ENCODE results near the gene ATXN7. TPM values are rescaled to one million over a fixed set of nuclear protein-coding genes. Genes with fewer than 3 reads are reported as not detected.

The ATXN7 gene
- total RNA-seq, 4 donors from 2014 or later = 29.2 to 44.2 (median 38.3) TPM

GRCh38 chr3:63981980-63982379 lies 118.3 kb downstream of the ATXN7 start:
- peaks cover 0 to 69% (median 6%) of the 10 kb centered on the region in 3 donors for H3K36me3 ChIP-seq

DNA sequence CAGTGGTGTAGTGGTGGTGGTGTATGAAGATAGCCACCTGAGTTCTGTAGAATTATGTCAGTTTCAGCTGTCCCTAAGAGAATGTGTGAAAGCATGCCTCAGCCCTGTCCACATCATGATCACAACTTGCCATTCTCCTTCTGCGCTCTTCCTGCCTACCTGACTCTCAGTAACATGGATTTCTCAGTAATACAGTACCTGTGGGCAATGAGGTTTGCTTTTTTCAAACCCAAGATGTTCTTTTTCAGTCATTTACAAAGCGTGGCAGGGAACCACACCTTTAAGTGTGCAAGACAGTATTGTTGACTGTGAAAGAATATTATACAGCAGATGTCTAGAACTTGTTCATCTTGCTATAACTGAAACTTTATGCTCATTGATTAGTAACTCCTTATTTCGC lies 120.7 kb downstream of the ATXN7 start:
- Histone ChIP-seq H3K27ac (no peak overlapping the region), H3K27me3 (no peaks in the 10 kb centered on the region), H3K36me3 (peaks cover 0 to 91% (median 19%) of the 10 kb centered on the region in 3 donors), H3K4me1 (peaks cover 0 to 4% (median 0%) of the 10 kb centered on the region in 4 donors), H3K4me3 (no peak overlapping the region), H3K9me3 (no peaks in the 10 kb centered on the region)
- TF ChIP-seq POLR2A (IDR thresholded peaks at IDR 0.05) (no peak), EP300 (IDR thresholded peaks at IDR 0.05) (no peak)
- TF ChIP-seq, protein P1, sequence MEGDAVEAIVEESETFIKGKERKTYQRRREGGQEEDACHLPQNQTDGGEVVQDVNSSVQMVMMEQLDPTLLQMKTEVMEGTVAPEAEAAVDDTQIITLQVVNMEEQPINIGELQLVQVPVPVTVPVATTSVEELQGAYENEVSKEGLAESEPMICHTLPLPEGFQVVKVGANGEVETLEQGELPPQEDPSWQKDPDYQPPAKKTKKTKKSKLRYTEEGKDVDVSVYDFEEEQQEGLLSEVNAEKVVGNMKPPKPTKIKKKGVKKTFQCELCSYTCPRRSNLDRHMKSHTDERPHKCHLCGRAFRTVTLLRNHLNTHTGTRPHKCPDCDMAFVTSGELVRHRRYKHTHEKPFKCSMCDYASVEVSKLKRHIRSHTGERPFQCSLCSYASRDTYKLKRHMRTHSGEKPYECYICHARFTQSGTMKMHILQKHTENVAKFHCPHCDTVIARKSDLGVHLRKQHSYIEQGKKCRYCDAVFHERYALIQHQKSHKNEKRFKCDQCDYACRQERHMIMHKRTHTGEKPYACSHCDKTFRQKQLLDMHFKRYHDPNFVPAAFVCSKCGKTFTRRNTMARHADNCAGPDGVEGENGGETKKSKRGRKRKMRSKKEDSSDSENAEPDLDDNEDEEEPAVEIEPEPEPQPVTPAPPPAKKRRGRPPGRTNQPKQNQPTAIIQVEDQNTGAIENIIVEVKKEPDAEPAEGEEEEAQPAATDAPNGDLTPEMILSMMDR (IDR thresholded peaks at IDR 0.05) = no peak
- no peak for DNase-seq (ENCODE audit: low spot score in 2 of 2)
- 94 to 96% methylated on average over 3 of the region's 3 CpGs for WGBS, 2 donors

More at GRCh38 chr3:63981980-63982379, 118.3 kb downstream of the ATXN7 start:
- TF ChIP-seq, protein P1 (IDR thresholded peaks at IDR 0.05) = no peak
- TF ChIP-seq POLR2A (IDR thresholded peaks at IDR 0.05) = no peak
- no peak for TF ChIP-seq EP300 (IDR thresholded peaks at IDR 0.05)
- Histone ChIP-seq H3K4me1 (peaks cover 0 to 28% (median 14%) of the 10 kb centered on the region in 4 donors), H3K9me3 (no peaks in the 10 kb centered on the region), H3K27me3 (no peaks in the 10 kb centered on the region), H3K27ac (peak overlapping the region in 1 of 4 donors; percentile 1), H3K4me3 (no peak overlapping the region)
- no peak for DNase-seq (ENCODE audit: low spot score in 2 of 2)
- 94 to 97% methylated on average over 4 of the region's 4 CpGs for WGBS, 2 donors

GRCh38 chr3:63986146-63986545 lies 122.5 kb downstream of the ATXN7 start:
- Histone ChIP-seq H3K36me3 (peaks cover 0 to 95% (median 18%) of the 10 kb centered on the region in 3 donors), H3K27me3 (no peaks in the 10 kb centered on the region), H3K4me1 (no peaks in the 10 kb centered on the region), H3K9me3 (no peaks in the 10 kb centered on the region), H3K4me3 (no peak overlapping the region), H3K27ac (no peak overlapping the region)
- 80 to 81% methylated on average over 7 of the region's 7 CpGs for WGBS, 2 donors
- TF ChIP-seq, protein P1 (IDR thresholded peaks at IDR 0.05) = no peak
- TF ChIP-seq EP300 (IDR thresholded peaks at IDR 0.05) (no peak), POLR2A (IDR thresholded peaks at IDR 0.05) (no peak)
- no peak for DNase-seq (ENCODE audit: low spot score in 2 of 2)

DNA sequence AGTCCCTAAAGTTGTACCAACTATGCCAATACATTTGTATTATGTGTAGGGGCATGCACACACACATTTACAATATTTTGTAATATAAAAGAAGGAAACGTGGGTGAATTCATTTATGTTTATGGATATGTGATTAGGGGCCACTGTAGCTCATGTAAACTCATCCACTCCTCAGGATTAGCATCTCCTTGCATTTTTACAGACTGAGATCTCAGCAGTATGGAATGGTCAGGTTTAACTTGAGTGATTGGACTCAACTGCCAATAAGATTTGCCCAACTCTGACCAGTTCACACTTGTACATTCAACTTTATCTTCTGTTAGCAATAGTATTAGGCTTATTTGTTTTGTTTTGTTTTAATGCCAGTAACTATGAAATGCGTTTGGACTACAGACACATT lies 123.2 kb downstream of the ATXN7 start:
- DNase-seq (ENCODE audit: low spot score in 2 of 2) = no peak
- Histone ChIP-seq H3K4me1 (no peaks in the 10 kb centered on the region), H3K4me3 (no peak overlapping the region), H3K36me3 (peaks cover 0 to 95% (median 18%) of the 10 kb centered on the region in 3 donors), H3K27me3 (no peaks in the 10 kb centered on the region), H3K9me3 (no peaks in the 10 kb centered on the region), H3K27ac (no peak overlapping the region)
- TF ChIP-seq POLR2A (IDR thresholded peaks at IDR 0.05) (no peak), EP300 (IDR thresholded peaks at IDR 0.05) (no peak)
- TF ChIP-seq, protein P1 (IDR thresholded peaks at IDR 0.05) = no peak
- WGBS, 2 donors = 83 to 92% methylated on average over 2 of the region's 2 CpGs

- peaks cover 0 to 87% (median 18%) of the 10 kb centered on the region in 3 donors for H3K36me3 ChIP-seq
- no peak for DNase-seq (ENCODE audit: low spot score in 2 of 2)
- no peaks in the 10 kb centered on the region for H3K27me3 ChIP-seq
- TF ChIP-seq EP300 (IDR thresholded peaks at IDR 0.05) = no peak
- TF ChIP-seq, protein P1 (IDR thresholded peaks at IDR 0.05) = no peak
- no peak for TF ChIP-seq POLR2A (IDR thresholded peaks at IDR 0.05)
- WGBS, 2 donors = 72 to 81% methylated on average over 4 of the region's 4 CpGs
- no peak overlapping the region for H3K27ac ChIP-seq
- no peaks in the 10 kb centered on the region for H3K9me3 ChIP-seq
- H3K4me1 ChIP-seq = peaks cover 0 to 7% (median 0%) of the 10 kb centered on the region in 4 donors
- no peak overlapping the region for H3K4me3 ChIP-seq
Measured at GRCh38 chr3:63988943-63989342, 125.3 kb downstream of the ATXN7 start.
